Forelimb muscle (tissue), 1 donor: Measurements from ENCODE around the gene CEP250. TPM values are rescaled to one million over a fixed set of nuclear protein-coding genes. Genes with fewer than 3 reads are reported as not detected.
"Not testable (repeated sequence)": the region's sequence is repeated elsewhere in the genome, so short reads cannot be mapped to it uniquely, and the experiment has no call there.

ENCODE experiments used
- DNase-seq: peaks from one replicate; pipeline ENCODE4 v3.0.0-alpha.2; 2013; ENCODE audit warnings: low read depth
- polyA plus RNA-seq: library from polyadenylated mRNA; unstranded; fragments of 120-200 nt; gene quantifications from one replicate; pipeline ENCODE4 v1.2.1, GENCODE V29; 2013; ENCODE audit not compliant: insufficient read length

The CEP250 gene
- polyA plus RNA-seq, 1 donor, result 27.6 TPM

DNA sequence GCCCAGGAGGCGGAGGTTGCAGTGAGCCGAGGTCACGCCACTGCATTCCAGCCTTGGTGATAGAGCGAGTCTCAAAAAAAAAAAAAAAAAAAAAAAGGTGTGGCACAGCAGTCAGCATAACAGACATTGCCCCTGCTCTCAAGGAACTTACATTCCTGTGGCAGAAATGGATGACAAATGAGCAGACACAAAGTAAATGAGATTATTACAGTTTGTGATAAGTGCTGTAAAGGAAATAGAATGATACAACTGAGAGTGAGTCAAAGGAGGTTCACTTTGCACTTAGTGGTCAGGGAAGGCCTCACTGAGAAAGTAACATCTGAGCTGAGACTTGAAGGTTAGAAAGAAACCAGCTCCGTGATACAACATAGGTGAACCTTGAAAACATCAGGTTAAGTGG, 36.4 kb downstream of the CEP250 start:
- DNase-seq, result no peak

DNA sequence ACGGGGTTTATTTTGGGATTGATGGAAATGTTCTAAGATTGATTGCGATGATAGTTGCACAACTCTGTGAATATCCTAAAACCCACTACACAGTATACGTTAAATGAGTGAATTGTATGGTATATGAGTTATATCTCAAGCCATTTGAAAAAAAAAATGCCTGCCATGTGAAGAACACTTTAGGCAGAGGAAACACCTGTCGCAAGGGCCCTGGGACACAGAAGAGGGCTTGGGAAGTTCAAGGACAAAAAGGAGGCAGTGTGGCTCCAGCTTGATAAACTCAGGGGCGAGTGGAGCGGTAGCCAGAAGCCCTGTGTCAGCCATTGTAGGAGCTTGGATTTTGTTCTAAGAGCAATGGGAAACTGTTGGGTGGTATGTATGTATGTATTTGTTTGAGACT, 37.0 kb downstream of the CEP250 start:
- no peak for DNase-seq

DNA sequence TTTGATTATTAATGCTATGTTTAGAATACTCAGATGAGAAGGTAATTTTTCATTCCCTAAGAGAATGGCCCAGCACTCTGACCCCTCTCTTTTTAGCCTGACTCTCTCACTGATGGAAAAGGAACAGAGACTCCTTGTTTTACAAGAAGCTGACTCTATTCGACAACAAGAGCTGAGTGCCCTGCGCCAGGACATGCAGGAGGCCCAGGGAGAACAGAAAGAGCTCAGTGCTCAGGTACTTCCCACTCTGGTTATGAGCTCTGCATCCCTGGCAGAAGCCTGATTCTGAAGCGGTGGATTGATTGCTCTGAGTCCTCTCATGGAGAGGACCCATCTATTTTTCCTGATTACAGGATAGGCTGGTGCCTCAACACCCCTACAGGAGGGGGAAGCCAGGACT, 41.1 kb downstream of the CEP250 start:
- no peak for DNase-seq

DNA sequence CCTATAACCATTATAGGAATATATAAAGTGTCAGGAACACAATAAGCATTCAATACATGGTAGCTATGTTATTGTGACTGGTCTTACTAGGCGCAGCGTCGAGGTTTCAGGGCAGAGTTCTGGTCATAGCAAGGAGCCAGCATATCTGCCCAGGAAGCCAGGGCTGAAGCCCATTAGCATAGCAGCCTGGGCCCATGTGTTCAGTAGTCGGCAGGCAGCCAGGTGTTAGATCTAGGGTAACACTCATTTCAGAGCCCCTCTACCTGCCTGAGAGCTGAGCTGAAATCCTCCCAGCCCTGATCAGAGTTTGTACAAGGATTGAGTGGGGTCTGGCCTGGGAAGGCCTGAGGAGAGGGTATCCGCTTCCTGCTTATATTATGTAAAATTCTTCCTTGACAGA, 41.9 kb downstream of the CEP250 start:
- no peak for DNase-seq

DNA sequence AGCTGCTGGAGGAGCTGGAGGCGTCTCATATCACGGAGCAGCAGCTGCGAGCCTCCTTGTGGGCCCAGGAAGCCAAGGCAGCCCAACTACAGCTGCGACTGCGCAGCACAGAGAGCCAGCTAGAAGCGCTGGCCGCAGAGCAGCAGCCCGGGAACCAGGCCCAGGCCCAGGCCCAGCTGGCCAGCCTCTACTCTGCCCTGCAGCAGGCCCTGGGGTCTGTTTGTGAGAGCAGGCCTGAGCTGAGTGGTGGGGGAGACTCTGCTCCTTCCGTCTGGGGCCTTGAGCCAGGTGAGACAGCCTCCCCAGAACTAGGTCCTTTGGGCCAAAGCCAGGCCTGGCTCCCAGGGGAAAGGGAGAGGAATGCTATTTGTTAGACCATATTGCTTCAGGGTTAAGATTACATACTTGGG, 42.4 kb downstream of the CEP250 start:
- DNase-seq, result peak; percentile 83

DNA sequence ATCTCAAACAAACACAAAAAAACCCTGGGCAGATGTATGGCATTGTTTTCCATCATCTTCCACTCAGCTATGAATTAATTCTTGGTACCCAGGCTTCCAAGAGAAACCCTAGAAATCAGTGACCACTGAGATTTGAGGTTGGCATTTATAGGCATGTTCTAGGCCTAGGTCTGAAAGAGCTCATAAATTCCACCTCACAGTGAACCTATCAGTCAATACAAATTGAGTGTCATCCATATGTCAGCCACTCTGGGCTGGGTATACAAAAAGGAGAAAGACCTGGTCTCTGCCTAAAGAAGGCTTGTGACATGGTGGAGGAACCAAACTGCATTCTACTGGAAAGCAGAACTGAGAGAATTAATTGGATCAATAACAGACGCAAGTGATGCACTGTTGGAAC, 43.9 kb downstream of the CEP250 start:
- no peak for DNase-seq

DNA sequence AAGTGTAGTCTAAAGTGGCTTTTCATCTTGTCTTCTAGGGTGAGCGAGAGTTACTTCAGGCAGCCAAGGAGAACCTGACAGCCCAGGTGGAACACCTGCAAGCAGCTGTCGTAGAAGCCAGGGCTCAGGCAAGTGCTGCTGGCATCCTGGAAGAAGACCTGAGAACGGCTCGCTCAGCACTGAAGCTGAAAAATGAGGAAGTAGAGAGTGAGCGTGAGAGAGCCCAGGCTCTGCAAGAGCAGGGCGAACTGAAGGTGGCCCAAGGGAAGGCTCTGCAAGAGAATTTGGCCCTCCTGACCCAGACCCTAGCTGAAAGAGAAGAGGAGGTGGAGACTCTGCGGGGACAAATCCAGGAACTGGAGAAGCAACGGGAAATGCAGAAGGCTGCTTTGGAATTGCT, 47.0 kb downstream of the CEP250 start:
- no peak for DNase-seq

DNA sequence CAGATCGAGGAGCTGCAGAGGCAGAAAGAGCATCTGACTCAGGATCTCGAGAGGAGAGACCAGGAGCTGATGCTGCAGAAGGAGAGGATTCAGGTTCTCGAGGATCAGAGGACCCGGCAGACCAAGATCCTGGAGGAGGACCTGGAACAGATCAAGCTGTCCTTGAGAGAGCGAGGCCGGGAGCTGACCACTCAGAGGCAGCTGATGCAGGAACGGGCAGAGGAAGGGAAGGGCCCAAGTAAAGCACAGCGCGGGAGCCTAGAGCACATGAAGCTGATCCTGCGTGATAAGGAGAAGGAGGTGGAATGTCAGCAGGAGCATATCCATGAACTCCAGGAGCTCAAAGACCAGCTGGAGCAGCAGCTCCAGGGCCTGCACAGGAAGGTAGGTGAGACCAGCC, 47.9 kb downstream of the CEP250 start:
- no peak for DNase-seq

DNA sequence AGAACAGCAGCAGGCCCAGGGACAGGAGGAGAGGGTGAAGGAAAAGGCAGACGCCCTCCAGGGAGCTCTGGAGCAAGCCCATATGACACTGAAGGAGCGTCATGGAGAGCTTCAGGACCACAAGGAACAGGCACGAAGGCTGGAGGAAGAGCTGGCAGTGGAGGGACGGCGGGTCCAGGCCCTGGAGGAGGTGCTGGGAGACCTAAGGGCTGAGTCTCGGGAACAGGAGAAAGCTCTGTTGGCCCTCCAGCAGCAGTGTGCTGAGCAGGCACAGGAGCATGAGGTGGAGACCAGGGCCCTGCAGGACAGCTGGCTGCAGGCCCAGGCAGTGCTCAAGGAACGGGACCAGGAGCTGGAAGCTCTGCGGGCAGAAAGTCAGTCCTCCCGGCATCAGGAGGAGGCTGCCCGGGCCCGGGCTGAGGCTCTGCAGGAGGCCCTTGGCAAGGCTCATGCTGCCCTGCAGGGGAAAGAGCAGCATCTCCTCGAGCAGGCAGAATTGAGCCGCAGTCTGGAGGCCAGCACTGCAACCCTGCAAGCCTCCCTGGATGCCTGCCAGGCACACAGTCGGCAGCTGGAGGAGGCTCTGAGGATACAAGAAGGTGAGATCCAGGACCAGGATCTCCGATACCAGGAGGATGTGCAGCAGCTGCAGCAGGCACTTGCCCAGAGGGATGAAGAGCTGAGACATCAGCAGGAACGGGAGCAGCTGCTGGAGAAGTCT, 48.6 kb downstream of the CEP250 start:
- no peak for DNase-seq

DNA sequence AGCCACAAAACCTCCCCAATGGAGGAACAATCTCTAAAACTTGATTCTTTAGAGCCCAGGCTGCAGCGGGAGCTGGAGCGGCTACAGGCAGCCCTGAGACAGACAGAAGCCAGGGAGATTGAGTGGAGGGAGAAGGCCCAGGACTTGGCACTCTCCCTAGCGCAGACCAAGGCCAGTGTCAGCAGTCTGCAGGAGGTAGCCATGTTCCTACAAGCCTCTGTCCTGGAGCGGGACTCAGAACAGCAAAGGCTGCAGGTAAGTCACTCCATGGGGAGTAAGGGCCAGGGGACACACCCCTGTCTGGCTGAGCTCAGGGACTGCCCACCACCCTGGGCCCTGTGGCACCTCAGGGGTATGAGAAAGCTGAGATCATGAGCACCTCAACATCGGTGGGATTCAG, 49.4 kb downstream of the CEP250 start:
- DNase-seq, result no peak

DNA sequence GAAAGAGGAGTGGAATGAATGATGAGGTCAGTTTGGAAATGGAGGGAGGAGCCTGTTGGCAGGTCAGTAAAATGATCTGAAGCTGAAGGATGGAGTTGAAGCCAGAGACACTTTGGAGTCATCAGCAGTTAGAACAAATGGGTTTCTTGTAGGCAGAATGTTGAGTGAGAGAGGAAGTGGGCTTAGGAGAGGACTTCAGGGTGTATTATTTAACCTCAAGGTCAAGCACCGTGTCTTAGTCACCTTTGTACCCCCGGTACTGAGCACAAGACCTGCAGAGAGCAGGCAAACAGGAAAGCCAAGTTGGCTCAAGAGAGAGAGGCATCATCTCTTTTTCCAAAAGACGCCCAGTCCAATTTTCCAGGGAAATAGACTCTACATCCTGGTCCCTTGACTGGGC, 50.8 kb downstream of the CEP250 start:
- no peak for DNase-seq

DNA sequence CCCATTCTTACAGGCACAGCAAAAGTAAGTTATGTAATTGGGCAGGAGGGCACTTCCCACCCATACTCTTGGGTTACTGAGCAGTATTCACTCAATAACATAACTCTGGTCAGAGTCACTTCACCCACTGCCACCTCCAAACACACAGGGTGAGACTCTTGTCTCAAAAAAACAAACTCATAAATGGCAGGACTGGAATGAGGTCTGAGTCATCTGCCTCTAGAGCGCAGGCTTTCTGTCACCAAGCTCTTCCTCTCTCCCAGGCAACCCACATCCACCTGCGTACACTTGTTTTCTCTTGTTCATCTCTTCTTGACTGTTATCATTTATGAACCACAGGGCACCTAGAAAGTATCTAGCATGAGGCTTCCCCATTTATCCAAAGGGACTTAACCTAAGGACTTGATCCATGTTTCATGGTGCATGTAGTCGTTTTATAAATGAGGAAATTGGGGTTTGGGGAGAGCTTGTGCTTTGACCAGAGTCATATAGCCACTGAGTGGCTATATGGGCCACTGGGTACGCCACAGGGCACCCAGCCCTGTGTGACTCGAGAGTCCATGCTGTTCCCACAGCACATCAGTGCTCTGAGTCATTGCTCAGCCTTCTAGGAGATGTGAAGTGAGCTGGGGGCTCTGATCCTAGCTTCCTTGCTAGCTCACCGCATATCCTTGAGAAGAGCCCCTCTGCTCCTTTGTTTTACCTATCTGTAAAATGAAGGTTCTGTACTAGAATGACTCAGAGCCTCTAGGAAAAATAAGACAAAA, 51.7 kb downstream of the CEP250 start:
- DNase-seq, result no peak

DNA sequence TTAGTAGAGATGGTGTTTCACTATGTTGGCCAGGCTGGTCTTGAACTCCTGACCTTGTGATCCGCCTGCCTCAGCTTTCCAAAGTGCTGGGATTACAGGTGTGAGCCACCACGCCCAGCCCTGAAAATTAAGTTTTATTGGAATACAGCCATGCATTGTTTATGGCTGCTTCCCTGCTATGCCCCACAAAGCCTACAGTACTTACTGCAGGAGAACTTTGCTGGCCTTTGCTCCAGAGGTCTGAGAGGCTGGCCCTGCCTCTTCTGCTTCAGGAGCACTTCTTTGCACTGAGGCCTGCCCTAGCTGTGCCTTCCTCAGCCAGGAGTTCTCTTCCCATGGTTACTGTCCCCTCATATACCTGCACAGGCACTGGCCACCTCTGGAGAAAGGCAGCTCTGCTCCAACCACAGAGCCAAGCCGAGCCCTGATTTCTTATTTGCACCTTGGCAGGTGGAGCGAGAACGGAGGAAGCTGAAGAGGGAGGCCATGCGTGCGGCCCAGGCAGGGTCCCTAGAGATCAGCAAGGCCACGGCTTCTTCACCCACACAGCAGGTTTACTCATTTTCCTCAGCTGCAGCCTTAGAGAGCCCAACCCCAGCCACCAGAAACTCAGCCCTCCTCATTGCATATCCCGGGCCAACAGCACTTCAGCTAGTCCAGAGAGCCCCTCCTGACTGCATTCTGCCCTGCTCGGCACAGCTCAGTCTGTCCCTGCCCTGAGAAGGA, 53.3 kb downstream of the CEP250 start:
- DNase-seq, result no peak

DNA sequence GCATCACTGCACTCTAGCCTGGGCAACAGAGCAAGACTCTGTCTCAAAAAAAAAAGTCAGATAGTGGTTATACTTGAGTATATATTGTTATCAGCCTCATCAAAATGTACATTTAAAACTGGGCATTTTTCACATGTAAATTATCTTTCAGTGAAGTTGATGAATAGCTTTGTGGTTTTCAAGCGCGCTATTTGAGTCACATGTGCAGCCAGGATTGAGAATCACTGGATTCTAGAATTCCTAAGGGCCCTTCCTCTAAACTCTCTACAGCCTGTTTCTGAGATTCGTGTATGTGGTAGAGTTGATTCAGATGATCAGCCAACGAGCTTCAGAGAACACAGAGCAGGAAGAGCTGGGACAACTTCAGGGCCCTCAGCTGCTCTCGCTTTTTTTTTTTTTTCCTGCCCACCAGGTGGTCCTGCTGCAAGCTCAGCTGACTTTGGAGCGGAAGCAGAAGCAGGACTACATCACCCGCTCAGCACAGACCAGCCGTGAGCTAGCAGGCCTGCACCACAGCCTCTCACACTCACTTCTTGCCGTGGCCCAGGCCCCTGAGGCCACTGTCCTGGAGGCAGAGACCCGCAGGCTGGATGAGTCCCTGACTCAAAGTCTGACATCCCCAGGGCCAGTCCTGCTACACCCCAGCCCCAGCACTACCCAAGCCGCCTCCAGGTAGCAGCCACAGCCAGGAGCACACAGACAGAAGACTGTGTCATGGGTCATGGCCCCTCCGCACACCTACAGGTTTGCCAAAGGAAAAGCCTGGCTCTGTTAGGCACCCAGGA, 55.7 kb downstream of the CEP250 start:
- DNase-seq, result no peak

DNA sequence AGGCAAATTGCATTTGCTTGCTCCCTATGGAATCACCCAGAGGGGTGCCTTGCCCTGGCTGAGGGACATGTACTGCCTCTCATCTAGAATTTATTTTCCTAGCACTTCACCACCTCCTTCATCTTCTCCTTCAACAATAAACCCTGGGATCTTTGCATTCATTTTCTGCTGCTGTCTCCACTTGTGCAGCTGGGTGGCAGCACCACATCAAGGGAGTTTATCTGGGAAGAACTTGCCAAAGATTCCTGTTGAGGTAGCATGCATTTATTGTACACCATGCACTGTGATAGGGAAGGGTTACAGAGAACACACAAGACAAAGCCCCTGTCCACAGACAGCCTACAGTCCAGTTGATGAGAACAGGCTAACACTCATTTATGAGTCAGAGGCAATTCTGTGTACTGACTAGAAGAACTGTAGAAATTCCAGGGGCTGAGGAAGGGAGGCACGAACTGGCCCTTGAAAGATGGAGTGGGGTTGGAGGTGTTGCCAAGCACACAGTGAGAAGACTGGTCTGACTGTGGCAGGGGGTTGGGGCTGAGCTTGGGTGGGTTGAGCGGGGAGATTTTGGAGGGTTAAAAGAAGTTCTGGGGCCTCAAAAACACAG, 56.5 kb downstream of the CEP250 start:
- no peak for DNase-seq

DNA sequence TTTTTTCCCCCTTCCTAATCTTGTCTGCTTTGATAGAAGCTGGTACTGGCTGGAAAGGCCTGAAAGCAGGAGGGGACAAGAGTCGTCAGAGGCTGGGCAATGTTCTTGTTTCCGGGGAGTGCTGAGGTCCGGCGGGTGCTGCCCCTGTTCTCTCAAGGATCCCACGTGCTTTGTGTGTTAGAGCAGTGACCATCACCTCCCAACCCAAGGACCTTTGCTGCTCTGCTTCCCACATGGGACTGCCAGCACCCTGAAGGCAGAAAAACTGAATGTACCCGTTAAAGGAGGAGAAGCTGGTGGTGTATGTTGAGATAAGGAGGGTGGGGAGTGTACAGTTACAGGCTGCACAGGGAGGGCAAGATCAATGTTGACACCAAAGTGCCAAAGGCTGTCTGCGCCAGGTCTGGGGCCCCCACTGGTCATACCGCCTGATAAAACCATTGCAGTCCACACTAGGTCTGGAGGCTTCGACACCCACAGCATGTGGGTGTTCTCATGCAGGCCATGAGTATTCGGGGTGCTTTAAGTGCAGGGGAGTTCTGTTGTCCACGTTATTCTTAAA, 59.1 kb downstream of the CEP250 start:
- DNase-seq, result no peak

DNA sequence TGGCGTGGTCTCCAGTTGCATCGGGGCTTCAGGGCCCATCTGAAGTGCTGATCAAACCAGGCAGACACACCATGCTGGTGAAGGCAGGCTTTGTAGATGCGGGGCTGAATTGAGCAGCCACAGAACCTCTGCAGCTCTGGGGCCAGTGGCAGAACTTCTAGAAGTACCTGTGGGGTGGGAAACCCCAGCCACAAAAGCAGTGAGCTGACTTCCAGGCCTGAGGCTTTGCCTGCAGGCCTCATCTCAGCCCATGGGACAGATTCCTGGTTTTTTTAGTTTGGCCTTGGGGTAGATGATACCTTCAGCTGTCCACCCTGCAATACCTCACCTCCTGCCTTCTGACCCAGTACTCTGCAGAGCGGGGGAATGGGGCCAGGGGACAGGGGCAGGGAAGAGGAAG, 59.9 kb downstream of the CEP250 start:
- no peak for DNase-seq

DNA sequence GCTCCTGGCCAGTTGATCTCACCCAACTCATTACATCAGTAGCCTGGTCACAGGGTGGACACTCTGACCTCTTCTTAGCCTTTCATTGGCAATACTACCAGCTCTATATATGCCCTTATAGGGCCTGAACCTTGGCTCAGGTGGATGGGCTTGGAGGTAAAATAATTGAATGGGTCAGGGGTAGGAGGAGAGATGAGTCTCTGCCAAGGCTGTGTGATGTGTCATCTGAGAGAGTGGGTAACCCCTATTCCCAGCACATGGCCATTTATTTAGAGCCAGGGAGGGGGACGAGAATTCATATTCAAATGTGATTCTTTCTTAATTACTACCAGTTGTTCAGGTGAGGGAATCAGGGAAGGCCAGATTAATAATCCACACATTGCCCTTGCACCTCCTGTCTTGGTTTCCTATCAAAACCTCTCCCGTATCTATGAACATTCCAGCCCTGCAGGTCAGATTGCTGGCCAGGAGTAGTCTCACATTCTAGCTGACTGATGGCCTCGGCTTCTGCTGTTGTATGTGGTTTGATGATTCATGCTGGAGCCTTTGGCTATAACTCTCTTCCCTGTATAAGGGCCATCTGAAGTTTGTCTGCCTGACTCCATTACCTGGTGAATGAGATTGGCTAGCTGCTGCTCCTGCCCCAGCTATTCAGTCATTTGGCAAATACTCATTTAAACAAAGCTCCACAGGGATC, 60.7 kb downstream of the CEP250 start:
- no peak for DNase-seq

DNA sequence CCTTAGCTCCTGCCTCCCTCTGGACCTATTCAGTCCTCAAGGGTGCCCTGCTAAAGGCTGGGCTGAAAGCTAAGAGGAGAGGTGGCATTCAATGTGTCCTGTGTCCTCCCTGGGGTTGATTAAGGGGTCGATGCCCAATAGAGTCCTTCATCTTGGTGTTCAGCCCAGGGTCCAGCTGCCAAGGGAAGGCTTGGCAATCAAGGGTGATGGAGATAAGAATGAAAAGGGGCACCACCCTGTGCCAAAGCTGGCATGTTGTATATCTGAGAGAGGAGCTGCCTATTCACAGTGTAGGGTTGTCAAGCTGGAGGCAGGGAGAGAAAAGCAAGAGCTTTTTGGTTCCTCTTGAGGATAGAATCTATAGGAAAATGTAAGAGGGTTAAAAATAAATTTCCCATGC, 61.7 kb downstream of the CEP250 start:
- no peak for DNase-seq

DNA sequence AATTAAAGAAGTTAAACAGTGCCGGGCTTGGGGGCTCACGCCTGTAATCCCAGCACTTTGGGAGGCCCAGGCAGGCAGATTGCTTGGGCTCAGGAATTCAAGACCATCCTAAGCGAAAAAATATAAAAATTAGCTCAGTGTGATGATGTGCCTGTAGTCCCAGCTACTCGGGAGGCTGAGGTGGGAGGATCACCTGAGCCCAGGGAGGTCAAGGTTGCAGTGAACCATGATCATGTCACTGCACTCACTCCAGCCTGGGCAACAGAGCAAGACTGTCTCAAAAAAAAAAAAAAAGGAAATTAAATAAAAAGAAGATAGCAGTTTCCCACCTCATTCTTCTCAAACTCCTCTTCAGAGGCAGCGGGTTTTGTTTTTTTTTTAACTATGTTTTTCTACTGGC, 62.4 kb downstream of the CEP250 start:
- not testable (repeated sequence) for DNase-seq

DNA sequence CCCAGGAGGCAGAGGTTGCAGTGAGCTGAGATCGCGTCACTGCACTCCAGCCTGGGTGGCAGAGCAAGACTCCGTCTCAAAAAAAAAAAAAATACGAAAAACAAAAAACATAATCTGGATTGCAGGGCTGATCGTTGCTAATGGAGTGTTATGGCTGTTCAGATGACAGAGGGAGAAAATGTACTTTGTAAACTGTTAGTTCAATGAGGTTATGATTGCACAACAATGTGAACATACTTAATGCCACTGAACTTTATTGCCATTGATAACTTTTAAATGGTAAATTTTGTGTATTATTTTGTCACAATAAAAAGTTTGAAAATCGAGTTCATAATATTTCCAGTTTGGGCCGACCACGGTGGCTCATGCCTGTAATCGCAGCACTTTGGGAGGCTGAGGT, 63.6 kb downstream of the CEP250 start:
- no peak for DNase-seq
